22Rv1 (cell line): ENCODE measurements around the gene C1R.

Source experiments
- ZFX ChIP-seq: fragments of 450-650 bp; IDR thresholded peaks from 2 replicates; pipeline ENCODE4 v1.6.1; 2017; ENCODE audit warnings: antibody characterized with exemption, borderline replicate concordance
- TF ChIP-seq, protein P1 (sequence below): fragments of 450-650 bp; IDR thresholded peaks from 2 replicates; pipeline ENCODE4 v1.5.1; 2017; ENCODE audit warnings: mild to moderate bottlenecking

DNA sequence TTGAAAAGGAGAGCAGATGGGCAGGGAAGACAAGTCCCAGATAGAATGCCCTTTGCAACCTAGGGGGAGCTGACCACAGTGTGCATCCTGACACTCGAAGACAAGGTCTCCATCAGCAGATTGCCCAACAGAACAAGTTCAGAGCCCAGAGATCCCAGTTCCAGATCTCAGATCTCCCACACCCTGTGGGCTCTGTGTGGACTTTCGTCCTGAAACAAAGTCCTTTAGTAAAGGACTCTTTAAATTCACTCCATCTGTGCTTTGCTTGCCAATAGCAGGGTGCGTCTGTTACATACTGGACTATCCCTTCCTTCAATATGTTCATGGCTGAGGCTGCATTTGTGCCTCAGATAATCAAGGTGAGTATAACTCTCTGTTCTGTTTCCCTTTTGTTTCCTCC is 25.4 kb upstream of the C1R start:
- TF ChIP-seq, protein P1, sequence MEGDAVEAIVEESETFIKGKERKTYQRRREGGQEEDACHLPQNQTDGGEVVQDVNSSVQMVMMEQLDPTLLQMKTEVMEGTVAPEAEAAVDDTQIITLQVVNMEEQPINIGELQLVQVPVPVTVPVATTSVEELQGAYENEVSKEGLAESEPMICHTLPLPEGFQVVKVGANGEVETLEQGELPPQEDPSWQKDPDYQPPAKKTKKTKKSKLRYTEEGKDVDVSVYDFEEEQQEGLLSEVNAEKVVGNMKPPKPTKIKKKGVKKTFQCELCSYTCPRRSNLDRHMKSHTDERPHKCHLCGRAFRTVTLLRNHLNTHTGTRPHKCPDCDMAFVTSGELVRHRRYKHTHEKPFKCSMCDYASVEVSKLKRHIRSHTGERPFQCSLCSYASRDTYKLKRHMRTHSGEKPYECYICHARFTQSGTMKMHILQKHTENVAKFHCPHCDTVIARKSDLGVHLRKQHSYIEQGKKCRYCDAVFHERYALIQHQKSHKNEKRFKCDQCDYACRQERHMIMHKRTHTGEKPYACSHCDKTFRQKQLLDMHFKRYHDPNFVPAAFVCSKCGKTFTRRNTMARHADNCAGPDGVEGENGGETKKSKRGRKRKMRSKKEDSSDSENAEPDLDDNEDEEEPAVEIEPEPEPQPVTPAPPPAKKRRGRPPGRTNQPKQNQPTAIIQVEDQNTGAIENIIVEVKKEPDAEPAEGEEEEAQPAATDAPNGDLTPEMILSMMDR: no peak
- TF ChIP-seq ZFX: no peak
